SK-N-SH (cell line): ENCODE data around the gene SHMT1. TPM values are rescaled to one million over a fixed set of nuclear protein-coding genes. Genes with fewer than 3 reads are reported as not detected.

ENCODE experiments used
- CTCF ChIA-PET: fragments of 300-600, 350-600 bp; formaldehyde crosslinking; extraction: SDS; loops from one replicate; lab custom pipeline; 2021; lab: Yijun Ruan, JAX
- POLR2A ChIA-PET: fragments of 350-600 bp; sonication (Branson Sonifier 250); formaldehyde crosslinking; extraction: SDS; loops from one replicate; lab custom pipeline; 2020; ENCODE audit warnings: antibody characterized with exemption, inconsistent platforms; lab: Yijun Ruan, JAX
- DNase-seq: peaks from one replicate; pipeline ENCODE4 v3.0.0; 2012
- H2AFZ ChIP-seq: fragments of 200-600 bp; sonication (generic); 2 replicates; pipeline ENCODE4 v1.8.1; 2016; ENCODE audit warnings: antibody characterized with exemption, mild to moderate bottlenecking, low read depth
- H3F3A ChIP-seq: fragments of 200-600 bp; sonication (generic); replicated peaks from 2 replicates; pipeline ENCODE3; 2016; ENCODE audit warnings: antibody characterized with exemption, mild to moderate bottlenecking; ENCODE audit not compliant: insufficient read depth
- H3K27ac ChIP-seq, 2 experiments: fragments of 200-500 bp in 1 of 2; fragments of 200-600 bp in 1 of 2; sonication (Bioruptor generic) in 1 of 2; sonication (generic), shearing (Covaris generic) in 1 of 2; 2 replicates each; pipeline versions ENCODE4 v1.5.1 to v1.6.1; 2014 to 2016; ENCODE audit warnings: low read depth in 2 of 2, inconsistent platforms in 1 of 2, low read length in 1 of 2, mild to moderate bottlenecking in 1 of 2, mixed read lengths in 1 of 2
- H3K27me3 ChIP-seq: fragments of 200-600 bp; sonication (generic), shearing (Covaris generic); 2 replicates; pipeline ENCODE4 v1.6.1; 2016; ENCODE audit warnings: mixed run types; ENCODE audit not compliant: insufficient read depth
- H3K36me3 ChIP-seq, 2 experiments: fragments of 200-500 bp in 1 of 2; fragments of 200-600 bp in 1 of 2; sonication (Bioruptor generic) in 1 of 2; sonication (generic) in 1 of 2; replicated peaks in 1 of 2; 2 replicates each; pipeline versions ENCODE3 to v1.5.1; 2014 to 2016; ENCODE audit warnings: low read length in 1 of 2, mild to moderate bottlenecking in 1 of 2; ENCODE audit not compliant: insufficient read depth in 2 of 2, control insufficient read depth in 1 of 2
- H3K4me1 ChIP-seq, 2 experiments: fragments of 200-500 bp in 1 of 2; fragments of 200-600 bp in 1 of 2; sonication (Bioruptor generic) in 1 of 2; sonication (generic), shearing (Covaris generic) in 1 of 2; 2 replicates each; pipeline versions ENCODE4 v1.5.1 to v1.6.1; 2014 to 2016; ENCODE audit warnings: low read depth in 1 of 2, low read length in 1 of 2, mixed run types in 1 of 2; ENCODE audit not compliant: insufficient read depth in 2 of 2, control insufficient read depth in 1 of 2
- H3K4me2 ChIP-seq: fragments of 200-600 bp; sonication (generic), shearing (Covaris generic); 2 replicates; pipeline ENCODE4 v1.6.1; 2017; ENCODE audit warnings: mixed run types
- H3K4me3 ChIP-seq, 2 experiments: fragments of 200-500 bp in 1 of 2; fragments of 200-600 bp in 1 of 2; sonication (Bioruptor generic) in 1 of 2; sonication (generic), shearing (Covaris generic) in 1 of 2; 2 replicates each; pipeline versions ENCODE4 v1.5.1 to v1.8.1; 2014 to 2016; ENCODE audit warnings: low read depth in 2 of 2, inconsistent platforms in 1 of 2, low read length in 1 of 2, mild to moderate bottlenecking in 1 of 2, mixed read lengths in 1 of 2, moderate library complexity in 1 of 2
- H3K79me2 ChIP-seq: fragments of 200-600 bp; sonication (generic); 2 replicates; pipeline ENCODE4 v1.8.1; 2017; ENCODE audit warnings: mild to moderate bottlenecking; ENCODE audit not compliant: insufficient read depth
- H3K9ac ChIP-seq: fragments of 200-600 bp; sonication (generic); 2 replicates; pipeline ENCODE4 v1.6.1; 2017; ENCODE audit warnings: mixed run types
- H3K9me2 ChIP-seq: fragments of 200-600 bp; sonication (generic); 2 replicates; pipeline ENCODE4 v1.6.1; 2017; ENCODE audit warnings: mixed run types
- H3K9me3 ChIP-seq: fragments of 200-600 bp; sonication (generic); 2 replicates; pipeline ENCODE4 v1.6.1; 2017; ENCODE audit warnings: mixed run types, mild to moderate bottlenecking, moderate library complexity
- H4K20me1 ChIP-seq: fragments of 200-600 bp; sonication (generic); 2 replicates; pipeline ENCODE4 v1.6.1; 2017; ENCODE audit warnings: mild to moderate bottlenecking, mixed run types; ENCODE audit not compliant: insufficient read depth
- CHD2 ChIP-seq: fragments of 150-350 bp; IDR thresholded peaks from 2 replicates; pipeline ENCODE4 v1.6.1; 2018; ENCODE audit warnings: low read length; ENCODE audit not compliant: partially characterized antibody
- ELF1 ChIP-seq: IDR thresholded peaks from 2 replicates; pipeline ENCODE4 v1.4.0; 2012
- GATA2 ChIP-seq: sonication (generic); formaldehyde crosslinking; IDR thresholded peaks from 2 replicates; pipeline ENCODE4 v1.5.0; 2020; ENCODE audit warnings: mild to moderate bottlenecking, missing genetic modification reagents
- JUND ChIP-seq: IDR thresholded peaks from 2 replicates; pipeline ENCODE4 v1.4.0; 2012
- NFIC ChIP-seq: IDR thresholded peaks from 2 replicates; pipeline ENCODE4 v1.4.0; 2012; ENCODE audit warnings: borderline replicate concordance
- NRF1 ChIP-seq: IDR thresholded peaks from 2 replicates; pipeline ENCODE4 v1.6.1; 2012; ENCODE audit warnings: low read depth, mild to moderate bottlenecking, low read length
- RAD21 ChIP-seq: IDR thresholded peaks from 2 replicates; pipeline ENCODE4 v1.6.1; 2012; ENCODE audit warnings: mild to moderate bottlenecking, low read length
- RCOR1 ChIP-seq: fragments of 150-350 bp; IDR thresholded peaks from 2 replicates; pipeline ENCODE4 v1.6.1; 2017; ENCODE audit warnings: antibody characterized with exemption, low read length
- SIN3A ChIP-seq: IDR thresholded peaks from 2 replicates; pipeline ENCODE4 v1.6.1; 2012; ENCODE audit warnings: low read depth, mild to moderate bottlenecking, low read length, moderate library complexity, borderline replicate concordance
- WGBS: methylation state at CpG from one replicate; pipeline ENCODE4 v1.1.6; 2017; ENCODE audit warnings: low lambda C conversion rate; 5-methylcytosine and 5-hydroxymethylcytosine counted together
- polyA plus RNA-seq, 3 experiments: library from polyadenylated mRNA; depleted of rRNA; stranded (reverse); fragments of >200 nt; gene quantifications; 2 replicates each; pipeline ENCODE4 v1.2.3, GENCODE V29; 2012
- TF ChIP-seq, protein P1 (sequence below): IDR thresholded peaks from 2 replicates; pipeline ENCODE4 v1.4.0; 2012; ENCODE audit warnings: low read depth
- TF ChIP-seq, protein P2 (sequence below): fragments of 150-350 bp; IDR thresholded peaks from 2 replicates; pipeline ENCODE4 v1.6.1; 2016; ENCODE audit warnings: mild to moderate bottlenecking, low read depth, low read length

The SHMT1 gene
- polyA plus RNA-seq, 1 of the 3 experiments (the other 2 are of a cell fraction), result 17.0 TPM

DNA sequence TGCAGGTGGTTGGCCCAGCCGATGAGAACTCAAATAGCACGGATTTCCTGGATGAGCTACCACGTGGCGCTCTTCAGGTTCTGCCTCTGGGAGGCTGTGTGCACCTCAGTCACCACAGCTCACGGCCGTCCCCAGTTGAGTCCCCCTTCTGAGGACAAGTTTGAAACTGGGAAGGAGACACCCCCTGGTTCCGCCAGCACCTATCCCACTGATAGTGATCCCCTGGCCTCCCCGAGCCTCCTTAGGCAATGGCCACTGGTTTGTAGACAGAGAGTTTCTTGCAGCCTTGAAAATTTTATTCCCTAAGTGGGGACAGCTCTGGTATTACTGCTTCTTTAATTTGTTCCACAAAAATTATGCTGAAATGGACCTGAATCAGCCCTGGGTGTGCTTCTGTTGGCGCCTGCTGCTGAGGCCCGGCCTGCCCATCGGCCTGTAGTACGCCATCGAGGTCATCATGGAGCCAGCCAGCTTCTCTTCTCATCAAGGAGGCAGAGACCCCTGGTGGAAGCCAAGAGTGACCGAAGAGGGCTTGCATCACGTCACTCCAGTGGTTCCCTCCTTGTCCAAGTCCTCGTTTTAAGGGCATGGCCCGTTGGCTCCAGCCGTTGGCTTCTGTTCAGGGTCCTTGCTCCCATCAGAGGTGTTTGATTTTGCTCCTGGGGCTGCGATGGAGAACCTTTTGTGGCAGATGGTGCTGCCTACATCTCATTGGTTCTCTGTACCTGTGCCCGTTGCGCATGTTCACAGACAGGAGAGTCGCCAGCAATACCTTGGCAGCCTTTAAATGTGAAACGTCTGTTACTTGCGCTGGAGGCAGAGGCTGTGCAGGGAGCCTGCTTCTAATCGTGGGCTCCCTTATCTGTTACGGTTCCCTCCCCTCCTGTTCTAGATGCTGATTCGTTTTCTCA lies 39.0 kb downstream of the SHMT1 start:
- Histone ChIP-seq H2AFZ (no peak overlapping the region), H3F3A (no peaks in the 10 kb centered on the region), H3K27me3 (no peaks in the 10 kb centered on the region), H3K9ac (no peak overlapping the region), H3K36me3 (peaks cover 16 to 68% of the 10 kb centered on the region in 2 experiments), H3K9me2 (no peaks in the 10 kb centered on the region), H3K4me1 (peaks cover 0 to 8% of the 10 kb centered on the region in 2 experiments; a peak in 1 of 4 replicates), H4K20me1 (peaks cover 24% of the 10 kb centered on the region), H3K27ac (no peak overlapping the region), H3K9me3 (no peaks in the 10 kb centered on the region), H3K79me2 (peaks cover 42% of the 10 kb centered on the region), H3K4me2 (no peak overlapping the region), H3K4me3 (no peak overlapping the region)
- POLR2A ChIA-PET, result no interaction called here
- CTCF ChIA-PET, result interaction anchor here (0.5 kb wide), 1 partner anchor 45 kb away, joined by 3 read pairs; no protein-coding TSS in a partner anchor
- DNase-seq, result no peak
- WGBS, result 96% methylated on average over 27 of the region's 27 CpGs
- no peak for TF ChIP-seq NRF1
- TF ChIP-seq GATA2 (CRISPR knock-in tag), result no peak

DNA sequence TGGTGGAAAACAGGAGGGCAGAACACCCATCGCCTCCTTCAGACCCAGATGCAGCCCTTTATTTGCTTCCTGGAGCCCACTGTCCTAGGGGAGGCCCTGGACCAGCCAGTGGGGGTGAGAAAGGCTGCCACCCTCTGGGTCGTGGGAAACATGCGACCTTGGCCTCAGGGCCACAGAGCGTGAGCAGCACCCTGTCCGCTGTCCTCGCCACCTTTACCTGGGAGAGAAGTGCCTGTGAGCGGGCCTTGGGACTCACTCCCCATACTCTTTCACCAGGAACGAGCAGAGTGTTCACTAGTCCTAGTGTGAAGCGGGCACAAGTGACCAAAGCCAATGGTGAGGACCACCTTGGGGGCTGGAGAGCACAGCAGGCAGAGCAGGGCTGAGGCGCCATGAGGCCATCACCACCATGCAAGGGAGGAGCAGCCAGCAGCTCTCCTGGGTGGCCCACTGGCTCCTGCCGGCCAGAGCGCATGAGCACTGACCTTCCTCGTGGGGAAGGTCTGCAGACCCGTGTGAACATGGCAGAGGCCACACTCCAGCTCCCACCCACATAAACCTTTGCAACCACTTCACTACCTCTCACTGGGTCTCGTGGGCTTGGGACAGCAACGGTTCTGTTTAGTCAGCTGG lies 39.7 kb downstream of the SHMT1 start:
- H3K27me3 ChIP-seq, result no peaks in the 10 kb centered on the region
- ChIA-PET POLR2A (no interaction called here), CTCF (interaction anchor here (0.5 kb wide), 1 partner anchor 45 kb away, joined by 3 read pairs; no protein-coding TSS in a partner anchor)
- no peak for DNase-seq
- no peak for TF ChIP-seq JUND
- TF ChIP-seq, protein P1, sequence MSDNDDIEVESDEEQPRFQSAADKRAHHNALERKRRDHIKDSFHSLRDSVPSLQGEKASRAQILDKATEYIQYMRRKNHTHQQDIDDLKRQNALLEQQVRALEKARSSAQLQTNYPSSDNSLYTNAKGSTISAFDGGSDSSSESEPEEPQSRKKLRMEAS, result no peak
- TF ChIP-seq ELF1, result no peak
- TF ChIP-seq NFIC, result no peak
- no peak for TF ChIP-seq RAD21
- TF ChIP-seq, protein P2, sequence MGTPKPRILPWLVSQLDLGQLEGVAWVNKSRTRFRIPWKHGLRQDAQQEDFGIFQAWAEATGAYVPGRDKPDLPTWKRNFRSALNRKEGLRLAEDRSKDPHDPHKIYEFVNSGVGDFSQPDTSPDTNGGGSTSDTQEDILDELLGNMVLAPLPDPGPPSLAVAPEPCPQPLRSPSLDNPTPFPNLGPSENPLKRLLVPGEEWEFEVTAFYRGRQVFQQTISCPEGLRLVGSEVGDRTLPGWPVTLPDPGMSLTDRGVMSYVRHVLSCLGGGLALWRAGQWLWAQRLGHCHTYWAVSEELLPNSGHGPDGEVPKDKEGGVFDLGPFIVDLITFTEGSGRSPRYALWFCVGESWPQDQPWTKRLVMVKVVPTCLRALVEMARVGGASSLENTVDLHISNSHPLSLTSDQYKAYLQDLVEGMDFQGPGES, result no peak
- TF ChIP-seq SIN3A, result no peak
- TF ChIP-seq RCOR1, result no peak
- TF ChIP-seq CHD2, result no peak
- TF ChIP-seq, all 33 proteins: peak for 0
- H4K20me1 ChIP-seq, result peaks cover 32% of the 10 kb centered on the region
- 92% methylated on average over 14 of the region's 16 CpGs for WGBS
- H3K9me2 ChIP-seq, result no peaks in the 10 kb centered on the region
- H3F3A ChIP-seq, result no peaks in the 10 kb centered on the region
- H3K36me3 ChIP-seq, result peaks cover 16 to 65% of the 10 kb centered on the region in 2 experiments
- H3K9ac ChIP-seq, result no peak overlapping the region
- H3K4me2 ChIP-seq, result no peak overlapping the region
- H2AFZ ChIP-seq, result no peak overlapping the region
- peaks cover 0 to 14% of the 10 kb centered on the region in 2 experiments; a peak in 1 of 4 replicates for H3K4me1 ChIP-seq
- no peaks in the 10 kb centered on the region for H3K9me3 ChIP-seq
- H3K79me2 ChIP-seq, result peaks cover 50% of the 10 kb centered on the region
- no peak overlapping the region for H3K27ac ChIP-seq
- H3K4me3 ChIP-seq, result no peak overlapping the region
